SH-SY5Y (cell line): ENCODE data around the gene SORCS3.

Experiments
- GATA2 ChIP-seq: IDR thresholded peaks from 2 replicates; pipeline ENCODE4 v1.6.1; 2011; ENCODE audit warnings: mild to moderate bottlenecking, low read depth, low read length
- GATA3 ChIP-seq: IDR thresholded peaks from 2 replicates; pipeline ENCODE4 v1.6.1; 2011; ENCODE audit warnings: low read depth, mild to moderate bottlenecking, low read length, moderate library complexity

GRCh38 chr10:104880624-104881398 is 239.7 kb downstream of the SORCS3 start:
- TF ChIP-seq GATA2 = no peak; the same call in 1 of the 2 replicates
- TF ChIP-seq GATA3 = peak; percentile 76
